ENCODE data around the gene HEMK1.

The HEMK1 gene

DNA sequence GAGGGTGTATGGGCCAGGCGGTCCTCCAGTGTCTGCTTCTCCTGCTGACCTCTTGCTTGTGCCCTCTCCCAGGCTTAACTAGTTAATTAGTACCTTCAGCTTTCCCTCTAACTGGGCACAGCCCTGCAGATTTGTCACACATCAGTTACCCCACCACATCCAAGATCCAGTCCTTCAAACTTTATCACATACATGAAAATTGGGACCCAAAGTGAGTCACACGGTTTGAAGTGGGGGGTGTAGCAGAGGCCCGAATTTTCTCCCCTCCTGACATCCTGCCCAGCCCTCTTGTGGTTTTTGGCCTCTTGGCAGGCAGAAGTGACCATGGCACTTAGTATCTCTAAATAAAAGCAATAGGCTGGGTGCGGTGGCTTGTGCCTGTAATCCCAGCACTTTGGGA, 51.5 kb downstream of the HEMK1 start:
- H3K27ac ChIP-seq: peak overlapping the region; percentile 55 to 87 (median 73); a peak in 19 of 22 replicates
- peaks cover 0 to 52% (median 30%) of the 10 kb centered on the region in 11 experiments; a peak in 18 of 22 replicates for H3K36me3 ChIP-seq
- peak overlapping the region in 7 of 11 experiments; percentile 6 to 93 (median 60); a peak in 8 of 22 replicates for H3K9ac ChIP-seq
- H4K20me1 ChIP-seq: peaks cover 22 to 62% (median 36%) of the 10 kb centered on the region in 11 experiments; a peak in 21 of 22 replicates
- H3K9me3 ChIP-seq (replicated peaks in 1 of 11): no peaks in the 10 kb centered on the region
- H3K4me2 ChIP-seq: peak overlapping the region; percentile 94 to 100 (median 98)
- no peaks in the 10 kb centered on the region for H3K27me3 ChIP-seq
- peak overlapping the region in 6 of 10 experiments; percentile 10 to 98 (median 37); a peak in 9 of 20 replicates for H3K4me3 ChIP-seq
- no peak for TF ChIP-seq Cebpa-rat (IDR thresholded peaks at IDR 0.05)
- H3K4me1 ChIP-seq: peaks cover 75 to 92% (median 81%) of the 10 kb centered on the region in 10 experiments

DNA sequence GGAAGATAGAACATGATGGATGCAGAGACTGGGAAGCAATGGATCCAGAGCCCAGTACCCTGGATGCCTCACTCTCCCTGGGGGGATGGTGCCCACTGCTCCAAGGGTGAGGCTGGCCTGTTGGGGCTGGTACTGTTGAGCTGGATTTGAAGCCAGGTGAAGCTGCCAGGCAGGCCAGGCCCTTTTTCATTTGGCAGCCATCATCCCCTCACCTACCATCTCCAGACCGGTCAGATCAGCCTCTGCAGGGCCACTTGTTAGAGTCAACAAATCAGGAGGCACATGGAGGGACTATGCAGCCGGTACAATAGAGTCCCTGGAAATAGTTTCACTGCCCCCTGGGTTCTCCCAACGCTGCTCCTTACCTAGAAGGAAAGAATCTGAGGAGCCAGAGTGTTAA, 53.6 kb downstream of the HEMK1 start:
- H3K9ac ChIP-seq: peak overlapping the region in 4 of 11 experiments; percentile 25 to 47 (median 40); a peak in 3 of 22 replicates
- no peaks in the 10 kb centered on the region for H3K9me3 ChIP-seq (replicated peaks in 1 of 11)
- peaks cover 42 to 82% (median 57%) of the 10 kb centered on the region in 11 experiments for H4K20me1 ChIP-seq
- H3K4me1 ChIP-seq: peaks cover 81 to 100% (median 93%) of the 10 kb centered on the region in 10 experiments
- TF ChIP-seq Cebpa-rat (IDR thresholded peaks at IDR 0.05): no peak
- H3K36me3 ChIP-seq: peaks cover 0 to 65% (median 39%) of the 10 kb centered on the region in 11 experiments; a peak in 18 of 22 replicates
- no peaks in the 10 kb centered on the region for H3K27me3 ChIP-seq
- no peak overlapping the region for H3K4me3 ChIP-seq
- peak overlapping the region in 9 of 11 experiments; percentile 66 to 98 (median 87); a peak in 15 of 22 replicates for H3K4me2 ChIP-seq
- H3K27ac ChIP-seq: peak overlapping the region in 9 of 11 experiments; percentile 35 to 86 (median 53); a peak in 14 of 22 replicates

DNA sequence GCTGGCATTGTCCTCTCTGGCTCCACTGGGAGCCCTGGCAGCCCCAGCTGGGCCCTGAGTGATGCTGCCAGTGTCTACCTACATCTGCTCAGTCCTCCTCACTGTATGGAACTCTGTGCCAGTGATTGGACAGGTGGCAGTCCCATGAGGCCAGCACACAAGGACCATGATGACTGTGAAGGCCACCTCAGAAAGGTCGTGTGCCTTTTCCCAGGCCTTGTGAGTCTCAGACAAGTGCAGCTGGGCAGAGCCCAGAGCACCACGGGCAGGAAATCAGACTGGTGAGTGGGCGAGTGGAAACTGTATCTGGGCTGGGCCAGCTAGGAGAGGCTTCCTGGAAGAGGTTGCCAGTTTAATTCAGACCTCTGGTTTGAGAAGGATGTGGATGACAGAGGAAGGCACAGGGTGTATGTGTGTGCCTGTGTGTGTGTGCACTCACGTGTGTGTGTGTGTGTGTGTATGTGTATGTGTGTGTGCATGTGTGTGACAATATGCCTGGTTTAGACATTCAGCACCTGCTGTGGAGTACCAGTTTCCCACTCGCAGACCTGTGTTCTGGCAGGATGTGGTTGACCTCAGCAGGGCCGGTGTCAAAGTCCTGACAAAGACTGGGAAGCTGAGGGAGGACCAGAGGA, 54.6 kb downstream of the HEMK1 start:
- Histone ChIP-seq H3K27ac (peak overlapping the region in 10 of 11 experiments; percentile 35 to 86 (median 52); a peak in 20 of 22 replicates), H3K36me3 (peaks cover 1 to 76% (median 40%) of the 10 kb centered on the region in 11 experiments; a peak in 18 of 22 replicates), H3K27me3 (no peaks in the 10 kb centered on the region), H3K9ac (peak overlapping the region; percentile 6 to 62 (median 28); a peak in 17 of 22 replicates), H3K4me1 (peaks cover 73 to 100% (median 96%) of the 10 kb centered on the region in 10 experiments), H3K4me2 (peak overlapping the region; percentile 66 to 98 (median 85)), H4K20me1 (peaks cover 45 to 90% (median 68%) of the 10 kb centered on the region in 11 experiments), H3K9me3 (replicated peaks in 1 of 11) (no peaks in the 10 kb centered on the region), H3K4me3 (peak overlapping the region in 3 of 10 experiments; percentile 3 to 19 (median 17); a peak in 4 of 20 replicates)
- no peak for TF ChIP-seq Cebpa-rat (IDR thresholded peaks at IDR 0.05)

DNA sequence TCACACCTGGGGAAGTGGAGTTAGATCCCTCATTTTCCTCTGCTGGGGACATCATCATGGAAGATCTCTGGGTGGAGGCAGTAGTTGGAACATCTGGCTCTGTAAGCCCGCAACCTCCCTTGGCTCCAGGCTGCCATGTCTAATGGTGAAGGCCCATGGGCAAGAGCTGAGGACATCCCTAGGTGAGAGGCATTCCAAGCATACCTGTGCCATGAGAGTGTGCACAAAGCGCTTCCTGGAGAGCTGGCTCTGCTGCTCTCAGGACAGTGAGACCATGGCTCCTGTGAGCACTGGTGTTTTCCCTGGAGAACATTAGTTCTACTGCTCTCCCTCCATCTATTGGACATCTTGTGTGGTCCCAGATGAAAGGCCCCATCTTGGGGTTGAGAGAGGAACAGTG, 55.3 kb downstream of the HEMK1 start:
- H3K27ac ChIP-seq: peak overlapping the region in 10 of 11 experiments; percentile 35 to 86 (median 52); a peak in 16 of 22 replicates
- H3K36me3 ChIP-seq: peaks cover 7 to 77% (median 45%) of the 10 kb centered on the region in 11 experiments; a peak in 19 of 22 replicates
- H3K9me3 ChIP-seq (replicated peaks in 1 of 11): no peaks in the 10 kb centered on the region
- no peak for TF ChIP-seq Cebpa-rat (IDR thresholded peaks at IDR 0.05)
- H3K4me3 ChIP-seq: peak overlapping the region in 4 of 10 experiments; percentile 8 to 19 (median 13); a peak in 3 of 20 replicates
- H3K4me2 ChIP-seq: peak overlapping the region; percentile 66 to 98 (median 85)
- H3K9ac ChIP-seq: peak overlapping the region in 9 of 11 experiments; percentile 6 to 62 (median 28); a peak in 8 of 22 replicates
- no peaks in the 10 kb centered on the region for H3K27me3 ChIP-seq
- peaks cover 45 to 97% (median 75%) of the 10 kb centered on the region in 11 experiments for H4K20me1 ChIP-seq
- peaks cover 67 to 100% (median 92%) of the 10 kb centered on the region in 10 experiments for H3K4me1 ChIP-seq

DNA sequence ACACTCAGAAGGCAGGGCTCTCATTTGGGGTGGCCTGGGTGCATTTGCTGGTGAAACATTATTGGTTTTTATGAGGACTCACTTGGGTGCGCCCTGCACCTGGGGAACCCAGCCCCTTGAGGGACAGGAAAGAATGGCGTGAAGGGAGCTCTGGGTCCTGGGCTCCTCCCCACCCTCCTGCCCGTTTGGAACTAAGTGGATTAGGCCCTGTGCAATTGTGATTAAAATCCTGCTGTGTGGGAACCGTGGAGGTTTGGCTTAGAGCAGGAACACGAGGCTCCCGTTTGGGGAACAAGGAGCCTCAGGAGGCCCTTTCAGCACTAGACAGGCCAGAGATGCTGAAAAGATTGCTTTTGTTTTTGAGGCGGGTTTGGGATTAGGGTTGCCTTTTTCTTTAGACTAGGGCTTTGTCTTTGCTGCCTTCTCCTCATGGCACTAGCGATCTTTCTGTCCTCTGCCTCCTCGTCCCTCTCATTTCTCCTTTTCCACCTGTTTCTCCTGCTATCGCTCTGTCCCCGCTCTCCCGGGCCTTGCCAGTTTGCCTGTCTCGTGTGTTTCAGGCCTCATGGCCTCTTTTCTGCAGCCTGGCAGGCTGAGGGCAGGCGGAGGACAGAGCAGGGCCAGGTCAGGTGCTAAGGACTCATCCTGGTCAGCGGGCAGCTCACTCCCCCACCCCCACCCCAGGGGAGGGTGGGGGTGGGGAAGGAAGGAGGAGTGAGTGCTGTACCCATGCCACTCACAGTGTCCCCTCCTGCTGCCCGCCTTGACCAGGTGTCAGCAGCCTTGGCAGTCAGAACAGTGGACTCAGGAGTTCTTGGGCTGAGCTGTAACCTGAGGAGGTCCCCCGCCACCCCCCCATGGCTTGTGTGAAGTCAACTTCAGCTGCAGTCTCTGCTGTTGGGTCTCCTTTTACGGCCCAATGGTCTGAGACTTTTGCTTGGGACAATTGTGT, 56.2 kb downstream of the HEMK1 start:
- Histone ChIP-seq H3K27me3 (no peaks in the 10 kb centered on the region), H3K36me3 (peaks cover 7 to 84% (median 48%) of the 10 kb centered on the region in 11 experiments; a peak in 19 of 22 replicates), H3K9ac (peak overlapping the region in 7 of 11 experiments; percentile 5 to 62 (median 16); a peak in 8 of 22 replicates), H3K4me3 (peak overlapping the region in 2 of 10 experiments; percentile 17 to 19; a peak in 2 of 20 replicates), H3K27ac (peak overlapping the region in 9 of 11 experiments; percentile 3 to 86 (median 39); a peak in 11 of 22 replicates), H3K4me2 (peak overlapping the region; percentile 66 to 98 (median 85)), H3K4me1 (peaks cover 65 to 100% (median 91%) of the 10 kb centered on the region in 10 experiments), H3K9me3 (replicated peaks in 1 of 11) (no peaks in the 10 kb centered on the region), H4K20me1 (peaks cover 47 to 99% (median 83%) of the 10 kb centered on the region in 11 experiments)
- TF ChIP-seq Cebpa-rat (IDR thresholded peaks at IDR 0.05): no peak

DNA sequence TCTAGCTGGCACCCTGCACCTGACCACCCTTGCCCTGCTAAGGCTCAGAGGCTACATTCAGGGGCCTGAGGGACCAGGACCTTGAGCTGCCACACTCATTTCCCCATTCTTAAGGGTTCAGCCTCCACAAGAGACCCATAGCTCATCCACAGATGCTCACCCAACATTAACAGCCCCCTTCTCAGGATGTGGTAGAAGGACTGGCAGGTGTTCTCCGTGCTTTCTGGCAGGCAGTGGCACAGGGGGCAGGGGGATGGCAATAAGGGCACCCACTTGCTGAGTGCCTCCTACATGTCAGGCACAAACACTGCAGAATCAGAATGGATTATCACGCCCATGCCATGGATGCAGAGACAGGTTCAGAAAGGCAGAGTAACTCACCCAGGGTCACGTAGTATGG, 57.1 kb downstream of the HEMK1 start:
- Histone ChIP-seq H3K9ac (peak overlapping the region in 3 of 11 experiments; percentile 28 to 62 (median 56); a peak in 5 of 22 replicates), H3K27me3 (no peaks in the 10 kb centered on the region), H3K36me3 (peaks cover 7 to 81% (median 45%) of the 10 kb centered on the region in 11 experiments; a peak in 19 of 22 replicates), H3K27ac (peak overlapping the region in 4 of 11 experiments; percentile 60 to 86 (median 70); a peak in 5 of 22 replicates), H3K9me3 (replicated peaks in 1 of 11) (no peaks in the 10 kb centered on the region), H3K4me1 (peaks cover 66 to 100% (median 91%) of the 10 kb centered on the region in 10 experiments), H3K4me2 (peak overlapping the region; percentile 66 to 98 (median 85)), H3K4me3 (no peak overlapping the region), H4K20me1 (peaks cover 56 to 100% (median 92%) of the 10 kb centered on the region in 11 experiments)
- TF ChIP-seq Cebpa-rat (IDR thresholded peaks at IDR 0.05): no peak

DNA sequence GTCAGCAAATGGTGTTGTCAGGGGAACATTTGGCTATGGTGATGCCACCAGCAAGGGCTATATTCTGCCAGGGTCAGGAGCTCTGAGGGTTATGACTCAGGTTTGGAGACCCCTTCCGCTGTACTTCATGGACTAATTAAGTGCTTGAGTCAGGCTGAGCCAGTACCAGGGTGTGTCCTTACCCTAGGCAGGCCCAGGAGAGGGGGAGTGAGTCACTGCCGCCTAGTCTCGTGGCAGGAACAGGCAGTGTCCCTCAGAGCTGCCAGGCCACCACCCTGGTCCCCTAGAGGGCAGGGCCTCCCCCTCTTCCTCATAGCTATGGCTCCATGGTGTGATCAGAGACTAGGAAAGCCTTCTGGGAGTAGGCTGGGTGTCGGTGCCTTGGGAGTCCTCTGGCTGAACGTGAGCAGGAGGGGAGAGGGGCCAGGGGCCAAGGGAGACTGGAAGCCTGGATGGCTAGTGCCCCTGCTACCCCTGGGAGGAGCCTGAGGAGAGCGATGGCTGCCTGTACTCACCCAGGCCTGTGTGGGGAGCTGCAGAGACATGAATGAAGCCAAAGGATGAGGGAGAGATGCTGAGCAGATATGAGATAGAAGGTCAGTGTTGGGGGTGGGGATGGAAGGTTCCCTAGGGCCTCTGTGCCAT, 58.2 kb downstream of the HEMK1 start:
- peak overlapping the region in 1 of 10 experiments; percentile 3; a peak in 1 of 20 replicates for H3K4me3 ChIP-seq
- H3K36me3 ChIP-seq: peaks cover 6 to 69% (median 34%) of the 10 kb centered on the region in 11 experiments; a peak in 19 of 22 replicates
- H3K27me3 ChIP-seq: no peaks in the 10 kb centered on the region
- H3K9ac ChIP-seq: peak overlapping the region in 8 of 11 experiments; percentile 2 to 56 (median 22); a peak in 8 of 22 replicates
- peak overlapping the region in 9 of 11 experiments; percentile 29 to 86 (median 55); a peak in 16 of 22 replicates for H3K27ac ChIP-seq
- H4K20me1 ChIP-seq: peaks cover 65 to 100% (median 99%) of the 10 kb centered on the region in 11 experiments
- TF ChIP-seq Cebpa-rat (IDR thresholded peaks at IDR 0.05): no peak
- no peaks in the 10 kb centered on the region for H3K9me3 ChIP-seq (replicated peaks in 1 of 11)
- peaks cover 77 to 100% (median 95%) of the 10 kb centered on the region in 10 experiments for H3K4me1 ChIP-seq
- peak overlapping the region; percentile 7 to 98 (median 85); a peak in 20 of 22 replicates for H3K4me2 ChIP-seq

Measured in BLaER1 treated with 17β-estradiol and CSF1 and Interleukin-3, amounts not matched to agents 10 nM and 100 nM (cell line).